HG02623 (cell line): ENCODE data around the gene ATP12A.

ENCODE experiments used
- ATAC-seq: cut with Tn5 transposase; IDR thresholded peaks from one replicate; pipeline ENCODE4 v1.9.1; 2021; ENCODE audit warnings: moderate library complexity; ENCODE audit not compliant: unreplicated experiment

Gene ATP12A

DNA sequence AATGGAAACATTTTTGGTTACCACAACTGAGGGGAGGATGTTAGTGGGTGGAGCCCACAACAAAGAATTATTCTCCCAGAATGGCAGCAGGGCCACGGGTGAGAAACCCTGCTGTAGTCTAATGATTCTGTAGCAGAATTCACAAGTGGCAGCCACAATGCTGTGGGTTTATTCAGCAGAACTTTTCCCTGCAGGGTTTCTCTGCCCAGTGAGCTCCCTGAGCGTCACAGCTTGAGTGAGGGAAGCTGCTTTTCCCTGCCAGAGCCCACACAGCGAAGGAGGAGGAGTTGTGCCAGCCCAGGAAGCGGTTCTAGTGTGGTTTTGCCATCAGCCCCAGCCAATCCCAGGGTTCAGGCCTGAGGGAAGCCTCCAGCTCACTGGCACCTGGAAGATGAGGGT, 4.4 kb downstream of the ATP12A start:
- no peak for ATAC-seq

DNA sequence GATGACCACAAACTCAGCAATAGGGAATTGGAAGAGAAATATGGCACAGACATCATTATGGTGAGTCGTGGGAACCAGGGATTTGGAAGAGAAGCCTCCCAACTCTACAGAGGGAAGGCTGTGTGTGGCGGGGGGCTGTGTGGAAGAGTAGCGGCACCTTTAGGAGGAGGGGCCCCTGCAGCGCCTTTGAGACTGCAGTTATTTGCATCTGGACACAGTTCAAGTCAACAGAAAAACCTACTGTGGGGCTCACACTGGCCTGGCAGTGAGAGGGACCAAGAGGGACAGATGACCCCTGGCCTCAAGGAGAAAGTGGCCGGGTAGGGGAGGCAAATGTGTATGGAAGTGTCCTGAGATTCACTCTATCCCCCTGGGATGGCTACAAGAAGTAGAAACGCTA, 5.1 kb downstream of the ATP12A start:
- ATAC-seq: no peak

DNA sequence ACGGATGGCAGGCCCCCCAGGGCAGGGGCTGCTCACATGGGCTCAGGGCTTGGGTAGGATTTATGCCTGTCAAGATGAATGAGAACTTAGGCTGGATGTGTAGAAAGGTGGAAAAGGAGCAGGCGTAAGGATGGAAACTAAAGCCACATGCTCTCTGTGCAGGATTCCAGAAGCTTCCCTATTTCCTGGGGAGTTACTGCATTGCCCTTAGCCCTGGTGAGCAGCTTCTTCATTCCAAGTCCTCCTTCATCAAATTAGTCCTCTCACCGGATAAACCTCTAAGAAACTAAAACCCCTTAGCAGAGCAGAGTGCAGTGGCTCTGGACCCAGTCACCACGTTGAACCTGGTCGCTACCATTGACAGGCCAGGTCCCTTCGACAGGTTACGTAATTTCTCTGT, 7.4 kb downstream of the ATP12A start:
- ATAC-seq: no peak

DNA sequence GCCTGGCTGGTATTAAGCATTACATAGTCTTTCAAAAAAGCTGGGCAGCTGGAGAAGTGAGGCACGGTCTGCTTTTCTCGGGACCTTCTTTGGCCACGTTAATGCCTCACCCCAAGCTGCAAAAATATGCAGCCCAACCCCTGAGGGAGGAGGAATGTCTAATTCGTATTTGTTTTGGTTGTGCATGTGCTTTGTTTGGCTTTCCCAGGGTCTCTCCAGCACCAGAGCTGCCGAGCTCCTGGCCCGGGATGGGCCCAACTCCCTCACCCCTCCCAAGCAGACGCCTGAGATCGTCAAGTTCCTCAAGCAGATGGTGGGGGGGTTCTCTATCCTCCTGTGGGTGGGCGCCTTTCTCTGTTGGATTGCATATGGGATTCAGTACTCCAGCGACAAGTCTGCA, 7.9 kb downstream of the ATP12A start:
- no peak for ATAC-seq

DNA sequence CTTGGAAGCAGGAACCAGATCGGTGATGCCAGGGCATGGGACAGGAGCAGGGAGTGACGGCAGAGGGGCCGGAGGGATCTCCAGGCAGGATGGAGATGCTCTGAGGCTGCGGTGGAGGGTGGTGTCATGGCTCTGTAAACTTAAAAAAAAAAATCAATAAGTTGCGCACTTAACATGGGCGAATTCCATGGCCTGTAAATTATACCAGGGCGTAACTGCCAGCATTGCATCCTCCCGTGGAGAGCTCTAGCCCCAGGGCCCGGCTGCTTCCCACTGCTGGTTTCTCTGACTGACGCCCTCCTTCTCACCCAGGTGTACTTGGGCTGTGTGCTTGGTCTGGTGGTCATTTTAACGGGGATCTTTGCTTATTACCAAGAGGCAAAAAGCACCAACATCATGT, 8.7 kb downstream of the ATP12A start:
- no peak for ATAC-seq

DNA sequence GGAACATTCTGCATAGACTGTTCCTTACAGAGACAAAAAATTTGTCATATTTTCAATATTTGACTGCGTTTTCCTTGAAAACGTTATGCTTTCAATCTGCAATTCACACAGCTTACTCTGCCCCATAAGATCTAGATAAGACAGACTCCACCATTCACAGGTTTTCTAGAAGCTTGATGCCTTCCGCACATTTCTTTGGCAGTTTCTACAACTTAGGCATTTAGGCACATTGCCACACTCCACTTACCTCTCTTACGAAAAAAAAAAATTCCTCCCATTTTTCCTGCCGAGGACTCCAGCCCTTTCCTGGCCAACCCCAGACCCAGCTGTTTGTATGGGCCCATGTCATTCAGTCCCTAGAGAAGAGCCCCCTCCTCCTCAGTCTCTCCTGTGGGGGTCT, 11.2 kb downstream of the ATP12A start:
- ATAC-seq: no peak

DNA sequence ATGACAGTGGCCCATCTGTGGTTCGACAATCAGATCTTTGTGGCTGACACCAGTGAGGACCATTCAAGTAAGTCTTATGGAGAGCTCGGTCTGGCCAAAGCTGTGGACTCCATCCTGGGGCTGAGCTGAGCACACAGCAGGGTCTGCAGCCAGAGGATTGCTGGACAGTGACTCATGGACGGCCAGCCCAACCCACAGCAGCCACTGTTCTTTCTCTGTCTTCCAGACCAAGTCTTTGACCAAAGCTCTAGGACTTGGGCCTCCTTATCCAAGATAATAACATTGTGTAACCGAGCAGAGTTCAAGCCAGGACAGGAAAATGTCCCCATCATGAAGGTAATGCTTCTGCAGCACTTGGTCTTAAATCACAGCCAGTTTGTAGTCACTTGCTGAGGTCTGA, 12.4 kb downstream of the ATP12A start:
- ATAC-seq: no peak

DNA sequence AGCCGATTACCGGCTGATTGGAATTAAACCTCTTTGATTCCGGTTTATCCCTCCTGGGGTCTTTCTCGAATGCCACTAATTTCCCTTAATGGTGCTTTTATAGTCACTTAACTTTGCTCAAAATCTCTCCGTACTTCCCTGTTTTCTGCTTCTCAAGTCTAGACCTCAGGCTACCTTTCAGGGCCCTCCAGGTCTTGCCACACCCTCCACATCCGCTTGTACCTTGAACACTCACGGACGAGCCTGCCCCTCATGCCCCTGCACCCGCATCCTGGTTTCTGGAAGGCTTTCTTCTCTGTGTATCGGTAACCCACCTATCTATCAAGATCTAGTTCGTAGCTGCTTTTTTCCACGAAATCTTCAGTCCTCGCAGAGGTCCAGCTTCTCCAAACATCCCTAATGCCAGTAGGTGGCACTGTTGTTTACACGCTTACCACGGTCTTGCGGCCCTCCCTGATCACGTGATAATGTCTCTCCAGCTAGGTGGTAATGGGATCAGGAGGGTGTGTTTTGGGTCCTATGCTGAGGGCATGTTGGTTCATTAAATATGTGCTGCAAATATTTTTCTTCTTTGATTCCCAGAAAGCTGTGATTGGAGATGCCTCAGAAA, 13.8 kb downstream of the ATP12A start:
- no peak for ATAC-seq

DNA sequence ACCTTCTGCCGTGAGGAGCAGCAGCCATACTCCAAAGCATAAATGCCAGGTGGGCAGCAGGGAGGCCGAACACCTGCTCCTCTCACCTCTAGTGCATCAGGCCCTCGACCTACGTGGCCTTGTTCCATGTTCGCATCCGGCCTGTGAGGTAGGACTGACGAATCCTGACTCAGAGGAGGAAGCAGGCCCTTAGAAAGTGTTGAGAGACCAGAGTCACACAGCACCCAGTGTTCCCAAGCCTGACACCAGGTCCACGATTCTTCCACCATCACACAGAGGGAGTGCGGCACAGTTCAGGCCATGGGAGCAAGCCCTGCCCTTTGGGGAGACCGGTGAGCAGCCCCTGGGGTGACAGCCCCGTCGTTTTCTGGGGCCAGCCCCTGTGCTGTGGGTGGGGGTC, 14.7 kb downstream of the ATP12A start:
- no peak for ATAC-seq

DNA sequence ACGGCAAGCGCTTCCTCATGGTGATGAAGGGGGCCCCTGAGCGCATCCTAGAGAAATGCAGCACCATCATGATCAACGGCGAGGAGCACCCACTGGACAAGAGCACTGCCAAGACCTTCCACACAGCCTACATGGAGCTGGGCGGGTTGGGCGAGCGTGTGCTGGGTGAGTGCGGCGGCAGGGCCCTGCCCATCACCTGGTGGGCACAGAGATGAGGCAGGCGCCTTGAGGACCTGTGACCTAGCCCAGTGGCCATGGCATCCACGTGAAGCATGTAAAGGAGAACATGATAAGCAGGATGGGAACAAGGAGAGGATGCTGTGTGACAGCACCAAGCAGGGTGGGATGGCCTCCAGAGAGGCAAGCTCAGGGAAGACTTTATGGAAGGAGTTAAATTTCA, 18.5 kb downstream of the ATP12A start:
- no peak for ATAC-seq

DNA sequence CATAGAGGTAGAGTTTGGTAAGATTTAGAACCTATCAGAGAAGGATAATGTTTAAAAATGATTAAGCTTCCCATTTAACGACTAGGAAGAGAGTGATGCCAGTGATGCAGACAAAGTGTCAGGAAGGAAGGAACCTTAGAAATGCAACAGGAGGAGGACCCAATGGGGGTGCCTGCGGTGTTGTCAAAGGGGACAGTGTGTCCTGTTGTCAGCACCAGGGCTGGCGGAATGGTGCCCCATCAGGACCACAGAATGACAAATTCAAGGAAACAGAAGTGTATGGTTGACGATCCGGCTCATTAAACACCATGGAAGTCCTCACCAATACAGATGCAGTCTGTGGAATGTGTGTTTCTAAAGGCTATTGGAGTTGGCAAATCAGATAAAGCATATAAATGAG, 19.3 kb downstream of the ATP12A start:
- ATAC-seq: no peak

DNA sequence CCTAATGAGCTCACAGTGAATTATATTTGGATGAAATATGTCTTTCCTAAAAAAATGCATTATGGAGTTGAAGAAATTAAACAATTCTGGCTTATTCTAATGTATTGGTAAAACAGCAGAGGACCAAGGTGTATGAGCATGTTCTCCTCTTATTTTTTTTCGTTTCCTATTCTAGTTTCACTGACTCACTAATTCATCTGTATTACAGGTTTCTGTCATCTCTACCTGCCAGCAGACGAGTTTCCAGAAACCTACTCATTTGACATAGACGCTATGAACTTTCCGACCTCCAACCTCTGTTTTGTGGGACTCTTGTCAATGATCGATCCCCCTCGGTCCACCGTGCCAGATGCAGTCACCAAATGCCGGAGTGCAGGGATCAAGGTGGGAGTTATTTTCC, 20.3 kb downstream of the ATP12A start:
- no peak for ATAC-seq

DNA sequence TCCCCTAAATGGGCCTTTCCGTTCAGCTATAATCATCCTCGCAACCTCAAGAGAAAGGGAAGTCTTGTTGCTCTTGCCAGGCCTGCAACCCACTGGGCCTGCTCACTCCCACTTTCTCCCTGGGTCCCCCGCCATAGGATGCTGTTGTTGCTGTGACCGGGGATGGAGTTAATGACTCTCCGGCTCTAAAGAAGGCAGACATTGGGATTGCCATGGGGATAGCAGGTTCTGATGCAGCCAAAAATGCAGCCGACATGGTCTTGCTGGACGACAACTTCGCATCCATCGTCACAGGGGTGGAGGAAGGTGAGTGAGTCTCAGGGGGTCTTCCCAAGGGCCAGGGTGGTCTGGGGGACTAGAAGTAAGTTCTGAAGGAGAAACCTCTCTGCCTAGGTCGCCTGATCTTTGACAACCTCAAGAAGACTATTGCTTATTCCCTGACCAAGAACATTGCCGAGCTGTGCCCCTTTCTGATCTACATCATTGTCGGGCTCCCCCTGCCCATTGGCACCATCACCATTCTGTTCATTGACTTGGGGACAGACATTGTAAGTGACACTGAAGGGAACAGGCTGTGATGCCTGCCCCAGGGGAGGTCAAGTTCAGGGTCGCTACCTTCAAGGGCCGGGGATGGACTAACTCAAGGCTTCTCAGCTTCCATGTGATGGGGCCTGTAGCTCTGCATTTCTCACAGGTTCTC, 26.8 kb downstream of the ATP12A start:
- no peak for ATAC-seq

DNA sequence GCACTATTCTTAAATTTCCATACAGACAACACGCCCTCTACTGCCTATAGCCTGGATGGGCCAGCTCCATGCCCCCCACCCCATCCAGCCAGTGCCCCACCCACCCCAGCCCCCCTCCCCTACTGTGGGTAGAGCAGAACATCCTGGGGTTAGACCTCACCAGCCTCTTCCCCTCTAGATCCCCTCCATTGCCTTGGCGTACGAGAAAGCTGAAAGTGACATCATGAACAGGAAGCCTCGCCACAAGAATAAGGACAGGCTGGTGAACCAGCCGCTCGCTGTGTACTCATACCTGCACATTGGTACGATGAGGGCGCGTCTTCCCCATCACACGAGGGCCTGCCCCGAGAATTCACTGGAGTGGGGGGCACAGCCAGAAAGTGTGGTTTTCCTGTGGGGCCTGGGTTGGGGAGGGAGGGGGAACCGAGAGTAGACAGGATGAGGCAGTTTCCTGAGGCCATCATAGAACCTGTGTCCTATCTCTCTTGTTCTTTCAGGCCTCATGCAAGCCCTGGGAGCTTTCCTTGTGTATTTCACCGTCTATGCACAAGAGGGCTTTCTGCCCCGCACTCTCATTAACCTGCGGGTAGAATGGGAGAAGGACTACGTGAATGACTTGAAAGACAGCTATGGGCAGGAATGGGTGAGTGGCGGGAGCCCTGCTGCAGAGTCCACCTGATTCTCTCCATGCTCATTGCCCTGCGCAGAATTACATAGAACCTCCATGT, 29.1 kb downstream of the ATP12A start:
- peak; percentile 76 for ATAC-seq

DNA sequence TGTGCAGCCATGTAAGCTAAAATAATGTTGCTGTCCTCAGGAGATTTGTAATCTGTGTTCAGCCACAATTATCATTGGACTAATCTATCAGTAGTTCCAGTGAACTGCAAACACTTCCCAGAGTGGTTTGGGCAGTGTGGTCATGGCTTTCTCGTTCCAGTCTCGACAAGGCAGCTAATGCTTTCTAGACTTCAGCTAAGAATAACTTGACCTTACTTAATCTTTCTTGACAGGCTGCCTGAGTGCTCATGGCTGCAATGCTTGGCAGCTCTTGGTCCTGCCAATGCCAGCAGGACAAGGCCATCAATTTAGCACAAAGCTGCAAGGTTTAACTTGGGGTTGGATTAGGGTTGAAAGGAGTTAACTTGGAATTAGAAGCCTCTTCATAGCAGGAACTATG, 32.8 kb downstream of the ATP12A start:
- no peak for ATAC-seq

DNA sequence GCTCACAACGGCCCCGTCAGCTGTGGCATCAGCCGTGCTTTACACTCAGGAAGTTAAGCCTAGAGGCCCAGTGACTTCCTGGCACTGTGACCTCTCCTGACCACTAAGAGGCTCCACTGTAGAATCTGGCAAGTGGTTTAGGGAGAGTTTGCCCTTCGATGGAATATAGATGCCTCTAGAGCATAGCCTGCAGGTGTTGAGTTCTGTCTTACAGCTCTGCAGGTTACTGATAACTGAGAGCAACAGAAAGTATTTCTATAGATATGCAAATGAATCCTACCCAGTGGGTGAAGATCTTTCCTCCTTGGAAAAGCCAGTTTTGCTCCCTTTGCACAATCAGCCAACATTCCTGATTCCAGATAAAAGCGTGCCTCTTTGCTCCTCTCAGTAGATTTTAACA, 35.8 kb downstream of the ATP12A start:
- no peak for ATAC-seq

DNA sequence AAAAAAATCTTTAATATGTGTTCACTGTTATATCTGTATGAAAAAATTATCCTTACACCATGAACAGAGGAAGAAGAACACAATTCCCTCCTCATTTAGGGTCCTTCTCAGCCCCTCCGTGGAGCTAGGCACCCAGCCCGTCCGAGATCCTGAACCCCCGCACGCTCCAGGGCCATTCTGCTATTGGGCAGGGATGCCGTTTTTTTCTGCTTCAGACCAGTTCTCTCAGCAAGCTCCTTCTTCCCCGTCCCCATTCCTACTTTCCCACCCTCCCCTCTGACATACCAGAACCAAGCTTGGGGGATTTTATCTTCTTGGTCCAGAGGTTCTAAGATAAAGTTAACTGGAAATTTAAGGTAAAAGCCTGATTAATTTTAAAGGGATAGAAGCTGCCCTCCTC, 36.2 kb downstream of the ATP12A start:
- no peak for ATAC-seq

DNA sequence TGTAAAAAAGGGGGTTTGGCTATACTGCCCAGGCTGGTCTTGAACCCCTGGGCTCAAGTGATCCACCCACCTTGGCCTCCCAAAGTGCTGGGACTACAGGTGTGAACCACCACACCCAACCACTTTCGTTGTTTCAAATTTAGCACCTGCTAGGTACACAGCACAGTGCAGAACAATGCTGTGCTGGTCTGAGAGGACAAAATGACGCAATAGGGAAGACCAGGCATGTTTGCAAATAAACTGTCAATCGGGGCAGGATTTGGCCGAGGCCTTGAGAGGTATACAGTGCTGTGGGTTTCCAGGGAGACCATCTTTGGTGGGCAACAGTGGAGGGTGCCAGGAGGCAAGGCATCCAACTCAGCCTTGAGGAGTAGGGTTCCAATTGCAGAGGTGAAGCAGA, 37.0 kb downstream of the ATP12A start:
- no peak for ATAC-seq

DNA sequence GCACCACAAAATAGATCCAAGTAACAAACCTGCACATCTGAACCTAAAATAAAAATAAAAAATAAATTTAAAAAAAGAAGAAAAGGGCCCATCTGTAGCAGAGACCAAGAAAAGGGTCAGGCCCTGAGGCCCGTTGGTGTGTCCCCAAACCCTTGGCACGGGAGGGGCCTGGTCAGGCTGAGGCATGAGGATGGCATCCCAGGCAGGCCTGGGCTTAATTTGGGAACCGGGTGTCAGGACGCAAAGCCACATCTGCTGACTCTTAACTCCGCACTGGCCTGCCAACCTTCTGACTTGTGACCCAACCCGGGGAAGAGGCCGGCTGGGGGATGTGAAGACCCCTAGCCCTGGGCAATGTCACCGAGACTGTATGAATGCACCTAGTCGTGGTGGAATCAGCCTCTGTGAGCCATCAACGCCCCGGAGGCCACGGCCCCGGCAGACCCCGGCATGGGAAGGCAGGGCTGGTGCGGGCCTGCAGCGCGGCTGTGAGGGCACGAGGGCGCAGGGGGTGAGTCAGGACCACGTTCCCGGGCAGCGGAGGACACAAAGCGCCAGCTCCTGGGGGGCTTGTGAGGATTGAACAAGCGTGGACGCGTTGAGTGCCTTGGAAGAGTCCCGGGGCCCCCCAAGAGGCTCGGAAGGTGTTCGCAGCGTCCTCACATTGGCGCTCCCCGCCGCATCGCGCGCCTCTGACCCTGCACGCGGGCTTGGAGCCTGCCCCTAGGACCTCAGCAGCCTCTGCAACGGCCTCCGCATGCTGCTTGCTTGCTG, 38.2 kb downstream of the ATP12A start:
- no peak for ATAC-seq

DNA sequence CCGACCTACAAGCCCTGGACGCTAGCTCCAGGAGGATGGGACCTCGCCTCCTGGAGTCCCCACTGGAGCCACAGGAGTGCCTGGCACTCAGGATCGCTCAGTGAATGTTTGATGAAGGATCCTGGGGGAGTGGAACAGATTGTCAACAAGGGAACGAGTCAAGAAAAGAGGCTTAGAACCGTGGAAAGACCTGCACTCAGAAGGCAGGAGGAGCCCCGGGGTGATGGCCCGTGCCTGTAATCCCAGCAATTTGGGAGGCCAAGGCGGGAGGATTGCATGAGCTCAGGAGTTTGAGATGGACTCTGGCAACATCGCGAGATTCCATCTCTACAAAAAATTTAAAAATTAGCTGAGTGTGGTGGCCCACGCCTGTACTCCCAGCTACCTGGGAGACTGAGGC, 38.9 kb downstream of the ATP12A start:
- ATAC-seq: no peak

DNA sequence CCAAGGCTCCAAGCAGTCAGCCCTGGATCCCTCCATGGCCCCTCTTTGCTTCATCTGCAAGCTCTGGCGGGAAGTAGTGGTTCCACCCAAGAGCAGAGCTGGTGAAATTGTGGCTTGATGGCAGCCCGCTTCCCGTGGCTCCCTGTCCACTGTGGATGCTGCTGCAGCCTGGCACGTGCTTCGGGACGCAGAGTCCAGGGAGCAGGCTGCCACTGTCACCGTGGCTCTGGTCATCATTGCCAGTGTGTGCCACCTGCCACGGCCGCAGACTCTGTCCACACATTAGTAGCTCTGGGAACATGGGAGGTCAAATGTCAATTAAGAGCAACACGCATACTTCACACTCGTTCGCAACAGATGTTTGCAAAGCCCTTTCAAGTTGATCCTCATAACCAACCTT, 43.0 kb downstream of the ATP12A start:
- ATAC-seq: no peak

DNA sequence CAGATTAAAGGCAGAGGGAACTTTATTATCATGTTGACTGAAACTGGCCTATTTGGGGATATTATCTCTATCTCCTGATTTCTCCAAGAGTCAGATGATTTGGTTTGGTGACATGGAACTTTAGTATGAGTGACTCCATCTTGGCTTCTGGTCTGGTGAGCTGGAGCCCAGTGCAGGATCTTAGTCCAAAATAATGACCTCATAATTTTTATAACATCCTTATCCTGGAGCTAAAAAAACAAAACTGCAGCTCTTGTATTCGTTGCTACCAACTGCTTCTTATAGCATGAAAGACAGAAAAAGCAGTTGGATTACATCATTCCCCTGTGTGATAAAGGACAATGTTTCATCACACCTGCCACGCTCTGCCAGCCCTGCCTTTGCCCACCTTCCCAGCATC, 44.5 kb downstream of the ATP12A start:
- no peak for ATAC-seq
